ENCODE results near the gene CRACDL.

GRCh38 chr2:98769114-98769476 is 166.9 kb downstream of the CRACDL start:
- no peak for TF ChIP-seq POLR2A (IDR thresholded peaks at IDR 0.05)
- TF ChIP-seq CTCF (IDR thresholded peaks at IDR 0.05), result no peak
